OCI-LY1 (cell line): ENCODE results near the gene BIK.

Experiments used
- CTCF ChIP-seq: fragments of 200-600 bp; sonication (generic), shearing (Covaris generic); IDR thresholded peaks from 2 replicates; pipeline ENCODE4 v1.5.1; 2017; ENCODE audit warnings: mild to moderate bottlenecking, antibody characterized with exemption, low read length, moderate library complexity, mixed read lengths
- EZH2 ChIP-seq: fragments of 200-600 bp; sonication (generic), shearing (Covaris generic); IDR thresholded peaks from 2 replicates; pipeline ENCODE4 v1.8.0; 2017; ENCODE audit warnings: borderline replicate concordance, mixed run types, mild to moderate bottlenecking, antibody characterized with exemption, low read length, moderate library complexity, mixed read lengths

- TF ChIP-seq CTCF (no peak), EZH2 (no peak)
These were observed 43.6 kb upstream of the BIK start for GRCh38 chr22:43066844-43067385.
